Chondrocyte (in vitro differentiated cells): ENCODE measurements around the gene EDEM3. TPM values are rescaled to one million over a fixed set of nuclear protein-coding genes. Genes with fewer than 3 reads are reported as not detected.

ENCODE experiments used
- DNase-seq: peaks from one replicate; pipeline ENCODE4 v3.0.0; 2021; ENCODE audit warnings: mixed read lengths, low spot score
- H3K27ac Mint-ChIP-seq: one replicate; pipeline ENCODE4 v1.8.0; 2021; ENCODE audit warnings: mild to moderate bottlenecking, moderate library complexity, mixed read lengths; ENCODE audit not compliant: unreplicated experiment
- H3K27me3 Mint-ChIP-seq: 2 replicates; pipeline ENCODE4 v1.8.0; 2021; ENCODE audit warnings: low read depth, mixed read lengths
- H3K36me3 Mint-ChIP-seq: 2 replicates; pipeline ENCODE4 v1.8.0; 2021; ENCODE audit warnings: low read depth, mixed read lengths
- H3K4me1 Mint-ChIP-seq: 2 replicates; pipeline ENCODE4 v1.8.0; 2021; ENCODE audit warnings: low read depth, mild to moderate bottlenecking, mixed read lengths
- H3K4me3 Mint-ChIP-seq: one replicate; pipeline ENCODE4 v1.8.0; 2021; ENCODE audit warnings: mild to moderate bottlenecking, moderate library complexity, mixed read lengths; ENCODE audit not compliant: unreplicated experiment
- H3K9me3 Mint-ChIP-seq: 2 replicates; pipeline ENCODE4 v1.8.0; 2021; ENCODE audit warnings: low read depth, mixed read lengths
- total RNA-seq: library from RNA; stranded (reverse); gene quantifications from 3 replicates; pipeline ENCODE4 v1.2.1, GENCODE V29; 2021
- TF ChIP-seq, protein P1 (sequence below): fragments of 200-600 bp; sonication (generic); IDR thresholded peaks from 2 replicates; pipeline ENCODE4 v1.5.0; 2021; ENCODE audit warnings: antibody characterized with exemption, mild to moderate bottlenecking, moderate library complexity

The EDEM3 gene
- total RNA-seq, 1 donor from 2014 or later = 31.6 TPM

DNA sequence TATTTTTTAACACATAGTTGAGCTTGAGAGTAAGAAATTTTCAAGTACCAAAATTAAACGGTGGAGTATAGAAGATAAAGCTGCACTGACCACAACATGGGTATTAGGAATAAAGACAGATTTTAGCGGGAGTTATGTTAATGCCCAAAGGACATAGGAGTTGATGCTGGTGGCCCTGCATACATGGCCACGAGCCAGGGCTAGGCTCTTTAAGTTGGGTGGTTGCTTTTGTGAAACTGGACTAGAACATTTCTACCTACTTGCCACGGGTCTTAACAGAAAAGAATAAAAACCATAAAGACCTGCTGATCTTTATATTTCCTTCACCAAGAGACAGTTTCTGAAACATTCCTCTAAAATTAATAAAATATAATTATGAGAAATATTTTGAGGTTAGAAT is 14.9 kb downstream of the EDEM3 start:
- no peaks in the 10 kb centered on the region for H3K4me1 Mint-ChIP-seq
- no peaks in the 10 kb centered on the region for H3K27me3 Mint-ChIP-seq
- DNase-seq = no peak
- no peak overlapping the region for H3K4me3 Mint-ChIP-seq
- no peaks in the 10 kb centered on the region for H3K9me3 Mint-ChIP-seq
- no peak overlapping the region for H3K27ac Mint-ChIP-seq
- TF ChIP-seq, protein P1, sequence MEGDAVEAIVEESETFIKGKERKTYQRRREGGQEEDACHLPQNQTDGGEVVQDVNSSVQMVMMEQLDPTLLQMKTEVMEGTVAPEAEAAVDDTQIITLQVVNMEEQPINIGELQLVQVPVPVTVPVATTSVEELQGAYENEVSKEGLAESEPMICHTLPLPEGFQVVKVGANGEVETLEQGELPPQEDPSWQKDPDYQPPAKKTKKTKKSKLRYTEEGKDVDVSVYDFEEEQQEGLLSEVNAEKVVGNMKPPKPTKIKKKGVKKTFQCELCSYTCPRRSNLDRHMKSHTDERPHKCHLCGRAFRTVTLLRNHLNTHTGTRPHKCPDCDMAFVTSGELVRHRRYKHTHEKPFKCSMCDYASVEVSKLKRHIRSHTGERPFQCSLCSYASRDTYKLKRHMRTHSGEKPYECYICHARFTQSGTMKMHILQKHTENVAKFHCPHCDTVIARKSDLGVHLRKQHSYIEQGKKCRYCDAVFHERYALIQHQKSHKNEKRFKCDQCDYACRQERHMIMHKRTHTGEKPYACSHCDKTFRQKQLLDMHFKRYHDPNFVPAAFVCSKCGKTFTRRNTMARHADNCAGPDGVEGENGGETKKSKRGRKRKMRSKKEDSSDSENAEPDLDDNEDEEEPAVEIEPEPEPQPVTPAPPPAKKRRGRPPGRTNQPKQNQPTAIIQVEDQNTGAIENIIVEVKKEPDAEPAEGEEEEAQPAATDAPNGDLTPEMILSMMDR = no peak
- H3K36me3 Mint-ChIP-seq = peaks cover 9% of the 10 kb centered on the region

DNA sequence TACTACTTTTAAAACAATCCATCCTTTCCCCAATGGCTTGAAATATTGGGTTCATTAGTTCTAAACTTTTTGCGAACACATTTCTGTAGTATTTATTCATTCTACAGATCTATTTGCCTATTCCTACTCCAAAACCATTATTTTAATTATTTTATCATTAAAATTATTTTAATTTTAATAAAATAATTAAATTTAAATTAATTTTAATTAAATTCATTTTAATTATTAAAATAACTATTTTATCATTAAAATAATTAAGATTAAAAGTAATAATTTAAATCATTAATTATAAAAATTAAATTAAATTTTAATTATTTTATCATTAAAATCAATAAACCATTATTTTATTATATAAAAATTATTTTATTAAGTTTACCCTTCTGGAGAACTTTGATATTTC is 15.6 kb downstream of the EDEM3 start:
- no peaks in the 10 kb centered on the region for H3K9me3 Mint-ChIP-seq
- H3K4me1 Mint-ChIP-seq = no peaks in the 10 kb centered on the region
- peaks cover 9% of the 10 kb centered on the region for H3K36me3 Mint-ChIP-seq
- no peak for DNase-seq
- H3K27ac Mint-ChIP-seq = no peak overlapping the region
- TF ChIP-seq, protein P1 = no peak
- H3K27me3 Mint-ChIP-seq = no peaks in the 10 kb centered on the region
- H3K4me3 Mint-ChIP-seq = no peak overlapping the region

DNA sequence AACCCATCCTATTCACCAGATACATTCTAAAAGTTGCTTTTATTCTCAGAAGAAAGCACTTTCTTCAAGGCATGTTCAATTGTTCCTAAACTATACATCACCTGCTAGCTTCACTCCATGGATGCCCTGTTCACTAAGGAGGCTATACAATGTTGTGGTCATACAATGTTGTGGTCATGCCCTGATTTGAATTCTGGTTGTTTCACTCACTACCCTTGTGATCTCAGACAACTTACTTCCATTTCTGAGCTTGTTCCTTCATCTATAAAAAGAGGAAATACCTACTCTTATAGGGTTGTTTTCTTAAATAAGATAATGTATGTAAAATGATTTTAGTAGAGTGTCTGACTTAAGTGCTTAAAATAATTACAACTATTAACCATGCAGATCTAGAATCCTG is 19.7 kb downstream of the EDEM3 start:
- peaks cover 18% of the 10 kb centered on the region for H3K36me3 Mint-ChIP-seq
- peaks cover 6% of the 10 kb centered on the region for H3K4me1 Mint-ChIP-seq
- no peak for DNase-seq
- H3K27me3 Mint-ChIP-seq = no peaks in the 10 kb centered on the region
- H3K9me3 Mint-ChIP-seq = no peaks in the 10 kb centered on the region
- no peak overlapping the region for H3K4me3 Mint-ChIP-seq
- no peak overlapping the region for H3K27ac Mint-ChIP-seq
- TF ChIP-seq, protein P1 = no peak

GRCh38 chr1:184724843-184725242 is 29.8 kb downstream of the EDEM3 start:
- H3K4me3 Mint-ChIP-seq = no peak overlapping the region

DNA sequence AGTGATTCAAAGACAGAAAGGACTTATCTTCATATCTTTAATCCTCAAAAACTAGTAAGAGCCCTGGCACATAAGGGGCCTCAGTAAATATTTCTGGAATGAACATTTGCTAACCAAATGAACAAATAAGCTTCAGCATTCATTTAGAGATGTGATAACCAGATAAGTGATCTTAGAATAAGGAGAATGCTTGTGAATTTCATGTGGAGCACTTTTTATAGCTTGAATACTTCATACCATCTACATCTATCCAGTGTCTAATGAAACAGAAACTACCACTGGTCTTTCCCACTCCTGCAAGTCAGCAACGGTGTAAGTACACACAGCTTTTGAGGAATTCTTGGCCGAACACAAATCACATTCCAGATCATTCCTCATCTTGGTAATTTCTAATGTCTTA is 38.5 kb downstream of the EDEM3 start:
- H3K27me3 Mint-ChIP-seq = no peaks in the 10 kb centered on the region
- H3K36me3 Mint-ChIP-seq = peaks cover 22% of the 10 kb centered on the region
- DNase-seq = no peak
- H3K4me1 Mint-ChIP-seq = peaks cover 12% of the 10 kb centered on the region
- no peak overlapping the region for H3K4me3 Mint-ChIP-seq
- no peak overlapping the region for H3K27ac Mint-ChIP-seq
- no peaks in the 10 kb centered on the region for H3K9me3 Mint-ChIP-seq
- TF ChIP-seq, protein P1 = no peak

More at GRCh38 chr1:184724843-184725242, 29.8 kb downstream of the EDEM3 start:
- TF ChIP-seq, protein P1 = no peak
- Mint-ChIP-seq H3K36me3 (peaks cover 5% of the 10 kb centered on the region), H3K9me3 (no peaks in the 10 kb centered on the region), H3K27ac (no peak overlapping the region), H3K4me1 (no peaks in the 10 kb centered on the region), H3K27me3 (no peaks in the 10 kb centered on the region)
- no peak for DNase-seq
